ENCODE results near the gene TNFRSF18. TPM values are rescaled to one million over a fixed set of nuclear protein-coding genes. Genes with fewer than 3 reads are reported as not detected.

Gene TNFRSF18
- total RNA-seq, 2 experiments from 2014 or later = 126 to 135 TPM

DNA sequence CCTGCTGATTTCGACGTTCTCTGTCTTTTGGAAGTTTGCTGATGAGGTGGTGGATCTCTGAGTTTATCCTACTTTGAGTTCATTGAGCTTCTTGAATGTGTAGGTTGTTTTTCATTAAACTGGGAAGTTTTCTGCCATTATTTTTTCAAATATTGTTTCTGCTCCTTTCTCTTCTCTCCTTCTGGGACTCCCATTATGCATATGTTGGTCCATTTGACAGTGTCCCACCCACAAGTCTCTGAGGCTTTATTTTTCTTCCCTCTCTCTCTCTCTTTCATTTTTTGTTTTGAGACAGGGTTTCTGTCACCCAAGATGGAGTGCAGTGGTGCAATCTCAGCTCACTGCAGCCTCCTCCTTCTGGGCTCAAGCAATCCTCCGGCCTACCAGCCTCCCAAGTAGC lies 11.7 kb downstream of the TNFRSF18 start:
- DNase-seq = no peak
- Mint-ChIP-seq H3K4me3 (no peak overlapping the region), H3K4me1 (ENCODE audit: low read depth) (peaks cover 8% of the 10 kb centered on the region), H3K9me3 (peaks cover 16% of the 10 kb centered on the region), H3K27me3 (no peaks in the 10 kb centered on the region), H3K27ac (no peak overlapping the region), H3K36me3 (ENCODE audit: low read depth) (peaks cover 4% of the 10 kb centered on the region)
- intact Hi-C loops (cut with micrococcal nuclease) = no loop called here
- TF ChIP-seq, protein P1, sequence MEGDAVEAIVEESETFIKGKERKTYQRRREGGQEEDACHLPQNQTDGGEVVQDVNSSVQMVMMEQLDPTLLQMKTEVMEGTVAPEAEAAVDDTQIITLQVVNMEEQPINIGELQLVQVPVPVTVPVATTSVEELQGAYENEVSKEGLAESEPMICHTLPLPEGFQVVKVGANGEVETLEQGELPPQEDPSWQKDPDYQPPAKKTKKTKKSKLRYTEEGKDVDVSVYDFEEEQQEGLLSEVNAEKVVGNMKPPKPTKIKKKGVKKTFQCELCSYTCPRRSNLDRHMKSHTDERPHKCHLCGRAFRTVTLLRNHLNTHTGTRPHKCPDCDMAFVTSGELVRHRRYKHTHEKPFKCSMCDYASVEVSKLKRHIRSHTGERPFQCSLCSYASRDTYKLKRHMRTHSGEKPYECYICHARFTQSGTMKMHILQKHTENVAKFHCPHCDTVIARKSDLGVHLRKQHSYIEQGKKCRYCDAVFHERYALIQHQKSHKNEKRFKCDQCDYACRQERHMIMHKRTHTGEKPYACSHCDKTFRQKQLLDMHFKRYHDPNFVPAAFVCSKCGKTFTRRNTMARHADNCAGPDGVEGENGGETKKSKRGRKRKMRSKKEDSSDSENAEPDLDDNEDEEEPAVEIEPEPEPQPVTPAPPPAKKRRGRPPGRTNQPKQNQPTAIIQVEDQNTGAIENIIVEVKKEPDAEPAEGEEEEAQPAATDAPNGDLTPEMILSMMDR (IDR thresholded peaks at IDR 0.05) = no peak
- ChIA-PET POLR2A (interaction anchor here (1.0 to 2.1 kb wide), 6 partner anchors 9 to 23 kb away, joined by 3 to 6 read pairs (median 4); no protein-coding TSS in a partner anchor), CTCF (interaction anchor here (1.3 kb wide), 1 partner anchor 16 kb away, joined by 3 read pairs; no protein-coding TSS in a partner anchor)
- no peak for ATAC-seq

GRCh38 chr1:1191734-1192133 lies 14.7 kb downstream of the TNFRSF18 start:
- CTCF ChIA-PET = interaction anchor here (0.9 to 1.5 kb wide), 3 partner anchors 9 to 207 kb away, joined by 3 to 5 read pairs (median 4); no protein-coding TSS in a partner anchor
- intact Hi-C loops (cut with micrococcal nuclease) = no loop called here
- no peak for DNase-seq
- Mint-ChIP-seq H3K9me3 (peaks cover 16% of the 10 kb centered on the region), H3K27ac (no peak overlapping the region), H3K4me3 (no peak overlapping the region), H3K27me3 (no peaks in the 10 kb centered on the region), H3K4me1 (ENCODE audit: low read depth) (peaks cover 4% of the 10 kb centered on the region), H3K36me3 (ENCODE audit: low read depth) (peaks cover 4% of the 10 kb centered on the region)
- TF ChIP-seq, protein P1 (IDR thresholded peaks at IDR 0.05) = no peak
- POLR2A ChIA-PET = interaction anchor here (0.9 kb wide), 1 partner anchor 206 kb away, joined by 3 read pairs; no protein-coding TSS in a partner anchor
- ATAC-seq = no peak

DNA sequence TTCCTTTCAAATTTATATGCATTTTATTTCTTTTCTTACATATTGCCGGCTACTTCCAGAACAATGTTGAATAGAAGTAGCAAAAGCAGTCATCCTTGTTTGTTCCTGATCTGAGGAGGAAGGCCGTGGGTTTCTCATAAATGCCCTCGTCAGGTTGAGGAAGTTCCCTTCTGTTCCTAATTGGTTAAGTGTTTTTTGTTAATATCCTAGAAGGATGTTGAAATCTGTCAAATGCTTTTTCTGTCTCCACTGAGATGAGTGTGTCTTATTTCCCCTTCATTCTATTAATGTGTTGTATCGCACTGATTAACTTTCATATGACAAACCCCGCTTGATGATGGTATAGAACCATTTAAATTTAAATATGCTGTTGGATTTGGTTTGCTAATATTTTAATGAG lies 17.3 kb downstream of the TNFRSF18 start:
- no peaks in the 10 kb centered on the region for H3K27me3 Mint-ChIP-seq
- no peaks in the 10 kb centered on the region for H3K36me3 Mint-ChIP-seq (ENCODE audit: low read depth)
- DNase-seq (no peak), ATAC-seq (no peak)
- intact Hi-C loops (cut with micrococcal nuclease) = no loop called here
- ChIA-PET CTCF (no interaction called here), POLR2A (no interaction called here)
- H3K4me3 Mint-ChIP-seq = no peak overlapping the region
- TF ChIP-seq, protein P1 (IDR thresholded peaks at IDR 0.05) = no peak
- H3K9me3 Mint-ChIP-seq = peaks cover 6% of the 10 kb centered on the region
- H3K27ac Mint-ChIP-seq = no peak overlapping the region
- no peaks in the 10 kb centered on the region for H3K4me1 Mint-ChIP-seq (ENCODE audit: low read depth)

DNA sequence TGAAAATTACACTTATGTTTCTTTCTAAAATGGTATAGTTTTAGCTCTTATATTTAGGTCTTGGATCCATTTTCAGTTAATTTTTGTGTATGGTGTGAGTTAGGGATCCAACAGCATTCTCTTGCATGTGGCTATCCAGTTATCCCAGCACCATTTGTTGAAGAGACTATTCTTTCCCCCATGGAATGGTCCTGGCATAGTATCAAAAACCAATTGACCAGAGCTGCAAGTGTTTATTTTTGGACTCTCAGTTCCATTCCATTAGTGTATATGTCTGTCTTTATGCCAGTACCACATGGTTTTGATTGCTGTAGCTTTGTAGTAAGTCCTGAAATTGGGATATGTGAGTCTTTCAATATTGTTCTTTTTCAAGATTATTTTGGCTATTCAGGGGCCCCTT lies 18.5 kb downstream of the TNFRSF18 start:
- no peaks in the 10 kb centered on the region for H3K36me3 Mint-ChIP-seq (ENCODE audit: low read depth)
- no peak overlapping the region for H3K4me3 Mint-ChIP-seq
- DNase-seq (no peak), ATAC-seq (no peak)
- no peaks in the 10 kb centered on the region for H3K27me3 Mint-ChIP-seq
- intact Hi-C loops (cut with micrococcal nuclease) = no loop called here
- TF ChIP-seq, protein P1 (IDR thresholded peaks at IDR 0.05) = no peak
- ChIA-PET CTCF (interaction anchor here (1.3 to 2.1 kb wide), 3 partner anchors 13 to 65 kb away, joined by 4 to 6 read pairs (median 4); no protein-coding TSS in a partner anchor), POLR2A (interaction anchor here (0.6 to 1.5 kb wide), 4 partner anchors 22 to 220 kb away, joined by 3 to 4 read pairs (median 3); no protein-coding TSS in a partner anchor)
- no peak overlapping the region for H3K27ac Mint-ChIP-seq
- H3K4me1 Mint-ChIP-seq (ENCODE audit: low read depth) = no peaks in the 10 kb centered on the region
- H3K9me3 Mint-ChIP-seq = peaks cover 6% of the 10 kb centered on the region

DNA sequence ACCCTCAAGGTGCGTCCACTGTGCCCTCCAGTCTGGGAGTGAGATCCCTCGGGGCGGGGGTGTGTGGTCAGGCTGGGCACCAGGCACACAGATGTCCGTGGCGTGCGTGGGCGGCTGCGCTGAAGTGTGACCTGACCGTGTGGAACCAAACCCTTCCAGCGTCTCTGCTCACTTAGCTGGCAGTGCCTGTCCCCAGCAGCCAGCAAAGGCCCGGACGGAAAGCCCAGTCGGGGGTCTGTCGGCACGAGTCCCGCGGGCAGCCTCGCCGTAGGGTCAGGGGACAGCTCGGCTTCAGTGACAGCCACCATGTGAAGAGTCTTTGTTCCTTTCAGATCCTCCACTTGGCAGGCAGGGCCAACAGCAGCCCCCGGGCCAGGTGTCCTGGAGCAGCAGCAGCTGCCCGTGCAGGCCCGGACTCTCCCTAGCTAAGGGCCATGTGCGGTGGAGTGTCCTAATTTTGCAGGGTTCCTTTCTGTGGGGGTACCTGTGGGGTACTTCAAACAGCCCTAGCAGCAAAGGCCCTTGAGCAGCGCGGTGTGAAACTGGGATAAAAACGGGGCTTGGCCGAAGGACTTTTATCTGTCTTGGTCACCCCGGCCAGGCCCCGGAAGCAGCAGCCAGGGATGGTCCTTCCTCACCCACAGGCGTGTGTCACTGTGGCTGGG lies 21.2 kb downstream of the TNFRSF18 start:
- intact Hi-C loops (cut with micrococcal nuclease) = no loop called here
- Mint-ChIP-seq H3K4me3 (no peak overlapping the region), H3K27me3 (peaks cover 2% of the 10 kb centered on the region), H3K27ac (no peak overlapping the region), H3K9me3 (no peaks in the 10 kb centered on the region), H3K4me1 (ENCODE audit: low read depth) (peaks cover 2% of the 10 kb centered on the region), H3K36me3 (ENCODE audit: low read depth) (no peaks in the 10 kb centered on the region)
- DNase-seq = no peak
- CTCF ChIA-PET = no interaction called here
- TF ChIP-seq, protein P1 (IDR thresholded peaks at IDR 0.05) = no peak
- POLR2A ChIA-PET = interaction anchor here (0.8 kb wide), 1 partner anchor 10 kb away, joined by 3 read pairs; no protein-coding TSS in a partner anchor
- no peak for ATAC-seq

Measured in activated CD8-positive, alpha-beta T cell treated with anti-CD3 and anti-CD28 coated beads for 36 hours (primary cell).